Ovary (tissue), 9 donors: Measurements from ENCODE around the gene TSPAN5. TPM values are rescaled to one million over a fixed set of nuclear protein-coding genes. Genes with fewer than 3 reads are reported as not detected.

Experiments
- DNase-seq, 5 donors: peaks; one replicate each; pipeline ENCODE4 v3.0.0-alpha.2; 2019 to 2020
- H3K27ac ChIP-seq, 2 donors: fragments of 200-600 bp; one replicate each; pipeline versions ENCODE4 v1.5.1 to v1.8.0; 2019 to 2022
- H3K27me3 ChIP-seq: fragments of 200-600 bp; one replicate; pipeline ENCODE4 v1.8.0; 2022
- H3K36me3 ChIP-seq: fragments of 200-600 bp; sonication (generic); one replicate; pipeline ENCODE4 v1.5.1; 2019
- H3K4me1 ChIP-seq: one replicate; pipeline ENCODE4 v1.8.1; 2013; ENCODE audit warnings: mild to moderate bottlenecking, moderate library complexity; ENCODE audit not compliant: insufficient read depth
- H3K4me3 ChIP-seq: fragments of 200-600 bp; sonication (generic); one replicate; pipeline ENCODE4 v1.5.1; 2017
- H3K9me3 ChIP-seq, 2 donors: fragments of 200-600 bp in 1 of 2; sonication (generic) in 1 of 2; one replicate each; pipeline versions ENCODE4 v1.5.1 to v1.8.1; 2013 to 2019; ENCODE audit warnings: mild to moderate bottlenecking in 1 of 2, moderate library complexity in 1 of 2
- CTCF ChIP-seq, 3 donors: fragments of 450-650 bp in 2 of 3; fragments of 200-600 bp in 1 of 3; IDR thresholded peaks; one replicate each; pipeline versions ENCODE4 v1.5.1 to v1.8.0; 2016 to 2022; ENCODE audit warnings: antibody characterized with exemption in 3 of 3, mild to moderate bottlenecking in 1 of 3
- EP300 ChIP-seq: sonication (generic); formaldehyde crosslinking; IDR thresholded peaks from one replicate; pipeline ENCODE4 v1.6.1; 2017; ENCODE audit warnings: antibody characterized with exemption
- POLR2A ChIP-seq: fragments of 450-650 bp; IDR thresholded peaks from one replicate; pipeline ENCODE4 v1.6.1; 2017; ENCODE audit warnings: antibody characterized with exemption, mild to moderate bottlenecking, moderate library complexity
- WGBS, 3 donors: extraction: QIAGEN DNeasy Blood & Tissue Kit in 1 of 3; methylation state at CpG; one replicate each; pipeline versions ENCODE4 v1.1.5 to v1.1.7; 2013 to 2017; 5-methylcytosine and 5-hydroxymethylcytosine counted together
- intact Hi-C, 4 donors: fragments of 100-400 bp; cut with DNase I; formaldehyde crosslinking; loops; one replicate each; pipeline versions ENCODE4 v1.11.0 to v1.15.1; 2022 to 2023
- polyA plus RNA-seq, 2 donors: library from polyadenylated mRNA; stranded (reverse); fragments of 200-250 nt in 1 of 2; fragments of 350-450 nt in 1 of 2; fragmentation: Illumina TruSeq in 1 of 2; extraction: RNeasy Lipid Tissue Mini Kit (QIAGEN cat#74804) in 1 of 2; gene quantifications; one replicate each; pipeline ENCODE4 v1.2.3, GENCODE V29; 2013 to 2014
- total RNA-seq, 7 donors: library from RNA; depleted of rRNA in 2 of 7; stranded (reverse); fragments of >200 nt in 2 of 7; fragmentation: NEBNext Ultra II Directional in 3 of 7; extraction: Animal tissue kit (Norgen Biotek cat#: 25700) in 3 of 7; gene quantifications; one replicate each; pipeline versions ENCODE4 v1.1.0 to v1.2.4, GENCODE V29; 2016 to 2023
- donor health status: DM: no; HTN: no; CAD: no; lungs with moderate emphysema.
- donor health status: DM: no; HTN: no; CAD: no.
- donor health status: Bipolar disorder and iron deficiency.
- donor health status: DM: yes; HTN: yes; CAD: no.
- donor health status: DM: no; HTN: no; CAD: no.
- donor health status: DM: yes; HTN: yes; CAD: no.

The TSPAN5 gene
- total and polyA plus RNA-seq, 9 donors, result 34.0 to 69.5 (median 48.2) TPM

DNA sequence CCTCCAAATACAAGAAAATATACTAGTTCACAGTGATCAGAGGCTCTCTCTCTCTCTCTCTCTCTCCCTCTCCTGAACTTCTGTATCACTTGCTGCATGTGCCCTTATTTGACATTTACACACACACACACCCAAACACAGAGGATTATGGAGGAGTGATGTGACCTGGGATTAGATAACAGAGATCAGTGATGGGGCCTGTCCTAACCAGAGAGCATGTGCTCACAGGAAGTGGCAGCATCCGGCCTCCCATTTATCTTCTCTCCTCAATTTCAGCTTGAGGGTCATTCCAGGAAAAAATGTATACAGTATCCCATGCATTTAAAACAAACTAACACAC, 143.0 kb downstream of the TSPAN5 start:
- Histone ChIP-seq H3K36me3 (no peaks in the 10 kb centered on the region), H3K27ac (peak overlapping the region in 1 of 2 donors; percentile 80), H3K4me3 (no peak overlapping the region), H3K9me3 (no peaks in the 10 kb centered on the region), H3K27me3 (no peaks in the 10 kb centered on the region), H3K4me1 (peaks cover 27% of the 10 kb centered on the region)
- TF ChIP-seq POLR2A (no peak), EP300 (no peak), CTCF (IDR thresholded peaks at IDR 0.05) (no peak)
- intact Hi-C loops, result loop anchor here in 2 of 4 donors (5.0 kb wide), 2 partner anchors 52 to 102 kb away; no protein-coding TSS in a partner anchor
- 55 to 67% (median 58%) methylated on average over 1 of the region's 1 CpG for WGBS, 3 donors
- no peak for DNase-seq

GRCh38 chr4:98514741-98515469, 143.5 kb downstream of the TSPAN5 start:
- Histone ChIP-seq H3K27me3 (no peaks in the 10 kb centered on the region), H3K27ac (peak overlapping the region in 1 of 2 donors; percentile 80), H3K4me3 (no peak overlapping the region), H3K4me1 (peaks cover 28% of the 10 kb centered on the region), H3K9me3 (no peaks in the 10 kb centered on the region), H3K36me3 (no peaks in the 10 kb centered on the region)
- intact Hi-C loops, result loop anchor here in 2 of 4 donors (5.0 kb wide), 2 partner anchors 52 to 102 kb away; no protein-coding TSS in a partner anchor
- no peak for TF ChIP-seq POLR2A
- no peak for TF ChIP-seq CTCF (IDR thresholded peaks at IDR 0.05)
- no peak for TF ChIP-seq EP300
- DNase-seq, result no peak
- WGBS, 3 donors, result 76 to 79% (median 78%) methylated on average over 4 of the region's 4 CpGs

- Histone ChIP-seq H3K4me3 (no peak overlapping the region), H3K27ac (peak overlapping the region in 1 of 2 donors; percentile 40), H3K4me1 (peaks cover 18% of the 10 kb centered on the region), H3K36me3 (no peaks in the 10 kb centered on the region), H3K27me3 (no peaks in the 10 kb centered on the region), H3K9me3 (no peaks in the 10 kb centered on the region)
- 90 to 95% (median 92%) methylated on average over 3 of the region's 3 CpGs for WGBS, 3 donors
- TF ChIP-seq POLR2A (no peak), CTCF (IDR thresholded peaks at IDR 0.05) (no peak), EP300 (no peak)
- intact Hi-C loops, result no loop called here
- DNase-seq, result no peak
These were observed 145.5 kb downstream of the TSPAN5 start for GRCh38 chr4:98512918-98513317.

GRCh38 chr4:98510757-98511517, 147.5 kb downstream of the TSPAN5 start:
- no peak for DNase-seq
- Histone ChIP-seq H3K27me3 (no peaks in the 10 kb centered on the region), H3K9me3 (no peaks in the 10 kb centered on the region), H3K27ac (no peak overlapping the region), H3K4me1 (peaks cover 13% of the 10 kb centered on the region), H3K4me3 (no peak overlapping the region), H3K36me3 (no peaks in the 10 kb centered on the region)
- intact Hi-C loops, result no loop called here
- WGBS, 3 donors, result 69 to 75% (median 74%) methylated on average over 6 of the region's 6 CpGs
- TF ChIP-seq CTCF (IDR thresholded peaks at IDR 0.05), result no peak
- no peak for TF ChIP-seq EP300
- TF ChIP-seq POLR2A, result no peak
